GM06990 (cell line): Measurements from ENCODE around the gene HM13.

Experiments used
- DNase-seq: peaks from one replicate; pipeline ENCODE4 v3.0.0-alpha.2; 2011; ENCODE audit not compliant: insufficient read length; ENCODE audit errors: extremely low read depth
- H3K27me3 ChIP-seq: replicated peaks from 2 replicates; pipeline ENCODE4 v1.6.0; 2011; ENCODE audit warnings: low read length; ENCODE audit not compliant: control insufficient read depth, insufficient read depth
- H3K36me3 ChIP-seq: 2 replicates; pipeline ENCODE4 v1.5.1; 2011; ENCODE audit warnings: low read length; ENCODE audit not compliant: control insufficient read depth, insufficient read depth
- H3K4me3 ChIP-seq: replicated peaks from 2 replicates; pipeline ENCODE4 v1.5.1; 2011; ENCODE audit warnings: low read depth, mild to moderate bottlenecking, control low read depth, low read length
- CTCF ChIP-seq: IDR thresholded peaks from 2 replicates; pipeline ENCODE4 v1.5.1; 2011; ENCODE audit warnings: low read length, control low read depth, mild to moderate bottlenecking, inconsistent platforms; ENCODE audit not compliant: insufficient read depth, poor library complexity, severe bottlenecking

Gene HM13

GRCh38 chr20:31485450-31486339 is 28.5 kb upstream of the HM13 start:
- no peak for TF ChIP-seq CTCF
- no peaks in the 10 kb centered on the region for H3K36me3 ChIP-seq
- no peak overlapping the region for H3K4me3 ChIP-seq
- no peak for DNase-seq
- H3K27me3 ChIP-seq: no peaks in the 10 kb centered on the region; the same call in 1 of the 2 replicates

DNA sequence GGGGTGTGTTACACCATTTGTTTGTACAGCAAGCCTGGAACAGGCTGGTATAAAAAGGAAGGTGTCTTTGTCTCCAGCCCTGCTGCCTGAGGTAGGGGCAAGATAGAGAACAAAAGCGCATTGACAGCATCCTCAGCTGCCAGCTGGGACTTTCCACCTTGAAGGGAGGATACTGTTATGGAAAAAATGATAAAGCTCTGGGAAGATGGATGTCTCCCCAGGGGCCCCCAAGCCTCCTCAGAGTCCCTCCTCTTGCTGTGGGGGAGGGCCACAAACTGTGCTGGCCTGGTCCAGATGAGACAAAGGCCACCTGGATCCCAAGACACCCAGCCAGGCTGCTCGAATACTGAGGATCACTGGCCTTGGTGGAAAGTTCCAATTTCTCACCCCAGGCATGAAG is 26.1 kb upstream of the HM13 start:
- no peak overlapping the region for H3K4me3 ChIP-seq
- no peak for TF ChIP-seq CTCF
- no peak for DNase-seq
- H3K36me3 ChIP-seq: no peaks in the 10 kb centered on the region
- H3K27me3 ChIP-seq: no peaks in the 10 kb centered on the region; the same call in 1 of the 2 replicates

DNA sequence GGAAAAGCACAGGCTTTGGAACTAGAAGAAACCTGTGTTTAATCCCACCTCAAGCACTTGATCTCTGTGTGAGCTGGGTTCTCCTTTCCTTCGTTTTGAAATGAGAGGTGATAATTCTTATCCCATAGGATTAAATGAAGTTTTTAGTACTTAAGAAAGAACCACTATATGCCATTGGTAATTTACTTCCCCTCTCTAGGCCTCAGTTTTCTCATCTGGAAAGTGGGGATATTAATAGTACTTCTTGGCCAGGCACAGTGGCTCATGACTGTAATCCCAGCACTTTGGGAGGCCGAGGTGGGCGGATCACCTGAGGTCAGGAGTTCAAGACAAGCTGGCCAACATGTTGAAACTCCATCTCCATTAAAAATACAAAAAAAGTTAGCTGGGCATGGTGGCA is 25.1 kb upstream of the HM13 start:
- Histone ChIP-seq H3K27me3 (no peaks in the 10 kb centered on the region; the same call in none of the 2 replicates), H3K36me3 (no peaks in the 10 kb centered on the region), H3K4me3 (no peak overlapping the region)
- TF ChIP-seq CTCF: no peak
- no peak for DNase-seq

- no peaks in the 10 kb centered on the region; the same call in 1 of the 2 replicates for H3K27me3 ChIP-seq
- H3K4me3 ChIP-seq: no peak overlapping the region
- no peaks in the 10 kb centered on the region for H3K36me3 ChIP-seq
- TF ChIP-seq CTCF: no peak
- DNase-seq: no peak
Observed at GRCh38 chr20:31490752-31491151, 23.5 kb upstream of the HM13 start.

GRCh38 chr20:31494131-31494530 is 20.1 kb upstream of the HM13 start:
- Histone ChIP-seq H3K36me3 (no peaks in the 10 kb centered on the region), H3K27me3 (no peaks in the 10 kb centered on the region; the same call in 1 of the 2 replicates), H3K4me3 (no peak overlapping the region)
- peak; percentile 14 for TF ChIP-seq CTCF
- DNase-seq: no peak
